ENCODE results near the gene POLR3H. TPM values are rescaled to one million over a fixed set of nuclear protein-coding genes. Genes with fewer than 3 reads are reported as not detected.

POLR3H gene
- total and polyA plus RNA-seq, 2 experiments from 2014 or later = 19.0 to 26.5 TPM

- TF ChIP-seq, protein P1, sequence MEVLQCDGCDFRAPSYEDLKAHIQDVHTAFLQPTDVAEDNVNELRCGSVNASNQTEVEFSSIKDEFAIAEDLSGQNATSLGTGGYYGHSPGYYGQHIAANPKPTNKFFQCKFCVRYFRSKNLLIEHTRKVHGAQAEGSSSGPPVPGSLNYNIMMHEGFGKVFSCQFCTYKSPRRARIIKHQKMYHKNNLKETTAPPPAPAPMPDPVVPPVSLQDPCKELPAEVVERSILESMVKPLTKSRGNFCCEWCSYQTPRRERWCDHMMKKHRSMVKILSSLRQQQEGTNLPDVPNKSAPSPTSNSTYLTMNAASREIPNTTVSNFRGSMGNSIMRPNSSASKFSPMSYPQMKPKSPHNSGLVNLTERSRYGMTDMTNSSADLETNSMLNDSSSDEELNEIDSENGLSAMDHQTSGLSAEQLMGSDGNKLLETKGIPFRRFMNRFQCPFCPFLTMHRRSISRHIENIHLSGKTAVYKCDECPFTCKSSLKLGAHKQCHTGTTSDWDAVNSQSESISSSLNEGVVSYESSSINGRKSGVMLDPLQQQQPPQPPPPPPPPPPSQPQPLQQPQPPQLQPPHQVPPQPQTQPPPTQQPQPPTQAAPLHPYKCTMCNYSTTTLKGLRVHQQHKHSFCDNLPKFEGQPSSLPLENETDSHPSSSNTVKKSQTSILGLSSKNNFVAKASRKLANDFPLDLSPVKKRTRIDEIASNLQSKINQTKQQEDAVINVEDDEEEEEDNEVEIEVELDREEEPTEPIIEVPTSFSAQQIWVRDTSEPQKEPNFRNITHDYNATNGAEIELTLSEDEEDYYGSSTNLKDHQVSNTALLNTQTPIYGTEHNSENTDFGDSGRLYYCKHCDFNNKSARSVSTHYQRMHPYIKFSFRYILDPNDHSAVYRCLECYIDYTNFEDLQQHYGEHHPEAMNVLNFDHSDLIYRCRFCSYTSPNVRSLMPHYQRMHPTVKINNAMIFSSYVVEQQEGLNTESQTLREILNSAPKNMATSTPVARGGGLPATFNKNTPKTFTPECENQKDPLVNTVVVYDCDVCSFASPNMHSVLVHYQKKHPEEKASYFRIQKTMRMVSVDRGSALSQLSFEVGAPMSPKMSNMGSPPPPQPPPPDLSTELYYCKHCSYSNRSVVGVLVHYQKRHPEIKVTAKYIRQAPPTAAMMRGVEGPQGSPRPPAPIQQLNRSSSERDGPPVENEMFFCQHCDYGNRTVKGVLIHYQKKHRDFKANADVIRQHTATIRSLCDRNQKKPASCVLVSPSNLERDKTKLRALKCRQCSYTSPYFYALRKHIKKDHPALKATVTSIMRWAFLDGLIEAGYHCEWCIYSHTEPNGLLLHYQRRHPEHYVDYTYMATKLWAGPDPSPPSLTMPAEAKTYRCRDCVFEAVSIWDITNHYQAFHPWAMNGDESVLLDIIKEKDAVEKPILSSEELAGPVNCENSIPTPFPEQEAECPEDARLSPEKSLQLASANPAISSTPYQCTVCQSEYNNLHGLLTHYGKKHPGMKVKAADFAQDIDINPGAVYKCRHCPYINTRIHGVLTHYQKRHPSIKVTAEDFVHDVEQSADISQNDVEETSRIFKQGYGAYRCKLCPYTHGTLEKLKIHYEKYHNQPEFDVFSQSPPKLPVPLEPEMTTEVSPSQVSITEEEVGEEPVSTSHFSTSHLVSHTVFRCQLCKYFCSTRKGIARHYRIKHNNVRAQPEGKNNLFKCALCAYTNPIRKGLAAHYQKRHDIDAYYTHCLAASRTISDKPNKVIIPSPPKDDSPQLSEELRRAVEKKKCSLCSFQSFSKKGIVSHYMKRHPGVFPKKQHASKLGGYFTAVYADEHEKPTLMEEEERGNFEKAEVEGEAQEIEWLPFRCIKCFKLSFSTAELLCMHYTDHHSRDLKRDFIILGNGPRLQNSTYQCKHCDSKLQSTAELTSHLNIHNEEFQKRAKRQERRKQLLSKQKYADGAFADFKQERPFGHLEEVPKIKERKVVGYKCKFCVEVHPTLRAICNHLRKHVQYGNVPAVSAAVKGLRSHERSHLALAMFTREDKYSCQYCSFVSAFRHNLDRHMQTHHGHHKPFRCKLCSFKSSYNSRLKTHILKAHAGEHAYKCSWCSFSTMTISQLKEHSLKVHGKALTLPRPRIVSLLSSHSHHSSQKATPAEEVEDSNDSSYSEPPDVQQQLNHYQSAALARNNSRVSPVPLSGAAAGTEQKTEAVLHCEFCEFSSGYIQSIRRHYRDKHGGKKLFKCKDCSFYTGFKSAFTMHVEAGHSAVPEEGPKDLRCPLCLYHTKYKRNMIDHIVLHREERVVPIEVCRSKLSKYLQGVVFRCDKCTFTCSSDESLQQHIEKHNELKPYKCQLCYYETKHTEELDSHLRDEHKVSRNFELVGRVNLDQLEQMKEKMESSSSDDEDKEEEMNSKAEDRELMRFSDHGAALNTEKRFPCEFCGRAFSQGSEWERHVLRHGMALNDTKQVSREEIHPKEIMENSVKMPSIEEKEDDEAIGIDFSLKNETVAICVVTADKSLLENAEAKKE (CRISPR knock-in tag; IDR thresholded peaks at IDR 0.05) = no peak
- no peak for TF ChIP-seq CREB1 (CRISPR knock-in tag; IDR thresholded peaks at IDR 0.05; ENCODE audit: low read depth)
- no peak for TF ChIP-seq ZNF114 (CRISPR knock-in tag; IDR thresholded peaks at IDR 0.05)
- TF ChIP-seq NANOG (IDR thresholded peaks at IDR 0.05; ENCODE audit: borderline replicate concordance) = no peak
- no peak for TF ChIP-seq JUNB (IDR thresholded peaks at IDR 0.05; ENCODE audit: unreplicated experiment)
Measured at GRCh38 chr22:41578818-41579217, 34.5 kb upstream of the POLR3H start (continued).

DNA sequence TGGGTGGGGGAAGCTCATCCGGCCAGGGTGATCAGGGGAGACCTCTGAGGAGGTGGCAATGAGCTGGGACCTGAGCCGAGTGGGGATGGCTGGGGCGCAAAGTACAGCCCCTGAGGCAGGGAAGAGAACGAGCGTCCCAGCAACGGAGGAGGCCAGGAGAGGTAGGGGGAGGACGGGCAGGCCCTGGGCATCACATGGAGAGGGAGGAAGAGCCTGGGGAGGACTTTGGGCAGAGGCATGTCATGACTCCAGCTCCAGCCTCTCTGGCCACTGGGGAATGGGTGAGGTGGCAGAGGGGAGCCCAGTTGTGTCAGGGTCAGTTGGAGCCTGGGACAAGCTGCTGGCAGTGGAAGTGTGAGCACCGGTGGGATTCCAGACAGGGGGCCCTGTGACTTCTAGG, 33.8 kb upstream of the POLR3H start:
- Histone ChIP-seq H3F3A (replicated peaks; ENCODE audit: low read depth) (no peaks in the 10 kb centered on the region), H3K79me2 (replicated peaks; ENCODE audit: insufficient read depth) (no peaks in the 10 kb centered on the region), H3K4me3 (no peak overlapping the region), H3K4me1 (ENCODE audit: insufficient read depth) (no peaks in the 10 kb centered on the region), H3K4me2 (no peak overlapping the region), H3K9me2 (ENCODE audit: insufficient read depth) (no peaks in the 10 kb centered on the region), H3K27ac (ENCODE audit: low read depth) (no peak overlapping the region), H3K27me3 (ENCODE audit: insufficient read depth) (no peaks in the 10 kb centered on the region), H3K36me3 (ENCODE audit: insufficient read depth) (no peaks in the 10 kb centered on the region), H2AFZ (no peak overlapping the region), H4K20me1 (replicated peaks; ENCODE audit: insufficient read depth) (no peaks in the 10 kb centered on the region; the same call in 1 of the 2 replicates)
- Mint-ChIP-seq H3K36me3 (ENCODE audit: low read depth) (peaks cover 5% of the 10 kb centered on the region; the same call in 2 of the 3 replicates), H3K27ac (no peak overlapping the region), H3K4me3 (no peak overlapping the region), H3K9me3 (no peaks in the 10 kb centered on the region), H3K4me1 (peaks cover 3% of the 10 kb centered on the region; the same call in 1 of the 3 replicates), H3K27me3 (ENCODE audit: insufficient read depth, low read depth, poor library complexity) (peaks cover 16% of the 10 kb centered on the region)
- DNase-seq (ENCODE audit: low spot score) (no peak), ATAC-seq (no peak)
- TF ChIP-seq POLR2AphosphoS5 (IDR thresholded peaks at IDR 0.05; ENCODE audit: low read depth) = no peak
- TF ChIP-seq JUNB (IDR thresholded peaks at IDR 0.05; ENCODE audit: unreplicated experiment) = no peak
